ENCODE measurements around the gene GABRR2. TPM values are rescaled to one million over a fixed set of nuclear protein-coding genes. Genes with fewer than 3 reads are reported as not detected.

GABRR2 gene
- total RNA-seq, 3 donors from 2014 or later (not counting 1 experiment from before 2014, with no cell fraction given) = 0.57 to 2.2 (median 1.0) TPM

- Mint-ChIP-seq H3K4me1 (no peaks in the 10 kb centered on the region), H3K36me3 (no peaks in the 10 kb centered on the region), H3K9me3 (no peaks in the 10 kb centered on the region), H3K4me3 (no peak overlapping the region), H3K27me3 (ENCODE audit: low read depth in 2 of 2) (no peaks in the 10 kb centered on the region), H3K27ac (no peak overlapping the region)
- no peak for TF ChIP-seq CTCF (IDR thresholded peaks at IDR 0.05)
- 92% methylated on average over 13 of the region's 13 CpGs for WGBS (ENCODE audit: insufficient coverage)
- no peak overlapping the region for H3K4me3 ChIP-seq (ENCODE audit: low read length)
- H3K4me1 ChIP-seq (ENCODE audit: control insufficient read depth, insufficient read depth, low read length) = no peaks in the 10 kb centered on the region
- intact Hi-C loops (cut with micrococcal nuclease) = no loop called here
- no peaks in the 10 kb centered on the region for H3K36me3 ChIP-seq (ENCODE audit: control insufficient read depth, insufficient read depth, low read length)
- no peaks in the 10 kb centered on the region for H3K27me3 ChIP-seq (ENCODE audit: control insufficient read depth, insufficient read depth, low read length)
- H3K27ac ChIP-seq (ENCODE audit: low read length) = no peak overlapping the region
- ATAC-seq (no peak), DNase-seq (no peak)
- H3K9me3 ChIP-seq (ENCODE audit: control insufficient read depth, insufficient read depth, low read length) = no peaks in the 10 kb centered on the region
Measured at GRCh38 chr6:89290401-89291155, 24.5 kb downstream of the GABRR2 start.

DNA sequence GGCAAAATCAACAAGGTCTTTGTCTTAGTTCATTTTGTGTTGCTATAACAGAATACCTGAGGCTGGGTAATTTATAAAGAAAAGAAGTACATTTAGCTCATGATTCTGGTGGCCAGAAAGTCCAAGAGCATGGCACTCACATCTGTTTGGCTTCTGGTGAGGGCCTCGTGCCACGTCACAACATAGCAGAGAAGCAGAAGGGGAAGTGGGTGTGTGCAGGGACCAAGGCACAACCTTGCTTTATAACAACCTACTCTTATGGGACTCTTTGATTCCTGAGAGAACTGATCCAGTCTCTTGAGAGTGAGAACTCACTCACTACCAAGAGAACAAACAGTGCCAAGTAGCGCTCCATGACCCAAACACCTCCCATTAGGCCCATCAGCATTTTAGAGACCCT, 25.4 kb downstream of the GABRR2 start:
- Mint-ChIP-seq H3K4me1 (no peaks in the 10 kb centered on the region), H3K4me3 (no peak overlapping the region), H3K9me3 (no peaks in the 10 kb centered on the region), H3K27ac (no peak overlapping the region), H3K27me3 (ENCODE audit: low read depth in 2 of 2) (no peaks in the 10 kb centered on the region), H3K36me3 (no peaks in the 10 kb centered on the region)
- no peaks in the 10 kb centered on the region for H3K9me3 ChIP-seq (ENCODE audit: control insufficient read depth, insufficient read depth, low read length)
- H3K4me3 ChIP-seq (ENCODE audit: low read length) = no peak overlapping the region
- TF ChIP-seq CTCF (IDR thresholded peaks at IDR 0.05) = no peak
- DNase-seq (no peak), ATAC-seq (no peak)
- intact Hi-C loops (cut with micrococcal nuclease) = no loop called here
- H3K4me1 ChIP-seq (ENCODE audit: control insufficient read depth, insufficient read depth, low read length) = no peaks in the 10 kb centered on the region
- H3K27me3 ChIP-seq (ENCODE audit: control insufficient read depth, insufficient read depth, low read length) = no peaks in the 10 kb centered on the region
- H3K27ac ChIP-seq (ENCODE audit: low read length) = no peak overlapping the region
- no peaks in the 10 kb centered on the region for H3K36me3 ChIP-seq (ENCODE audit: control insufficient read depth, insufficient read depth, low read length)
- 94% methylated on average over 3 of the region's 3 CpGs for WGBS (ENCODE audit: insufficient coverage)

DNA sequence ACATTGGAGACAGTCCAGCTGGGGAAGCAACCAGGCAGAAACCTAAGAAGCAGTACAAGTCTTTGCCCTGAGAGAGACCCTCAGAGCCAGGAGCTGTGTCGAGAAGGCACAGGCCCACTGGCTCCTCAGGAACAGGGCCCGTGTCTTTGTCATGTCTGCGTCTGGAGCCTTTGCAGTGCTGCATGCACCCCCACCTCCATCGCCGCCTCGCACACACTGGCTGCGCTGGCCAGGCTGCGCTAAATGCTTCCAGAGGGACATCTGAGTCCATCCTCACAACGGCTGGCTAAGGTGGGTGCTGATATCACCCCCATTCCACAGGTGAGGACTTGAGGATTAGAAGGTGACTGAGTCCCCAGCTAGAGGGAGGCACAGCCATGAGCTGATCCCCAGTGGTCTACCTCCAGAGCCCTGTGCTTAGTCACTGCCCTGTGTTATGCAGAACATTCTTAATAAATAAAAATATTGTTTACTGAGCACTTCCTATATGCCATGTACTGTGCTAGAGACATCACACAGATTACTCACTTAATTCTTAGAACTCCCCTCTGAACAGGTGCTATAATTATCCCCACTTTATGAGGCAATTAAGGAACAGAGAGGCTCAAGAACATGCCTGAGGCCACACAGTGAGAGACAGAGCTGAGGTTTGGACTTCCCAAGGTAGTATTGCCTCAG, 27.6 kb downstream of the GABRR2 start:
- H3K4me1 Mint-ChIP-seq = no peaks in the 10 kb centered on the region
- no peak for ATAC-seq
- TF ChIP-seq CTCF (IDR thresholded peaks at IDR 0.05) = no peak

More for the DNA sequence above, 27.6 kb downstream of the GABRR2 start:
- Histone ChIP-seq H3K9me3 (ENCODE audit: control insufficient read depth, insufficient read depth, low read length) (no peaks in the 10 kb centered on the region), H3K4me1 (ENCODE audit: control insufficient read depth, insufficient read depth, low read length) (no peaks in the 10 kb centered on the region), H3K36me3 (ENCODE audit: control insufficient read depth, insufficient read depth, low read length) (no peaks in the 10 kb centered on the region), H3K4me3 (ENCODE audit: low read length) (no peak overlapping the region), H3K27me3 (ENCODE audit: control insufficient read depth, insufficient read depth, low read length) (no peaks in the 10 kb centered on the region), H3K27ac (ENCODE audit: low read length) (no peak overlapping the region)
- no peak overlapping the region for H3K4me3 Mint-ChIP-seq
- DNase-seq = no peak
- no peak overlapping the region for H3K27ac Mint-ChIP-seq
- intact Hi-C loops (cut with micrococcal nuclease) = no loop called here
- 93% methylated on average over 9 of the region's 9 CpGs for WGBS (ENCODE audit: insufficient coverage)
- no peaks in the 10 kb centered on the region for H3K27me3 Mint-ChIP-seq (ENCODE audit: low read depth in 2 of 2)
- no peaks in the 10 kb centered on the region for H3K36me3 Mint-ChIP-seq
- H3K9me3 Mint-ChIP-seq = no peaks in the 10 kb centered on the region

Measured in natural killer cell (primary cell).